ENCODE measurements around the gene ACSL6. TPM values are rescaled to one million over a fixed set of nuclear protein-coding genes. Genes with fewer than 3 reads are reported as not detected.
"Not testable (repeated sequence)": the region's sequence is repeated elsewhere in the genome, so short reads cannot be mapped to it uniquely, and the experiment has no call there.

The ACSL6 gene
- total RNA-seq, 1 experiment from 2014 or later = not detected

GRCh38 chr5:131928957-131929356, 82.5 kb downstream of the ACSL6 start:
- in situ Hi-C loops (cut with HindIII; ENCODE audit: low pct_unique_long_range_greater_than_20kb, low sequenced_read_pairs) = no loop called here
- no peak for DNase-seq (ENCODE audit: low read depth)

- DNase-seq (ENCODE audit: low read depth) = no peak
- in situ Hi-C loops (cut with HindIII; ENCODE audit: low pct_unique_long_range_greater_than_20kb, low sequenced_read_pairs) = no loop called here
Measured at GRCh38 chr5:131926168-131926567, 85.3 kb downstream of the ACSL6 start.

- in situ Hi-C loops (cut with HindIII; ENCODE audit: low pct_unique_long_range_greater_than_20kb, low sequenced_read_pairs) = no loop called here
- no peak for DNase-seq (ENCODE audit: low read depth)
Measured at GRCh38 chr5:131916481-131916880, 95.0 kb downstream of the ACSL6 start.

- in situ Hi-C loops (cut with HindIII; ENCODE audit: low pct_unique_long_range_greater_than_20kb, low sequenced_read_pairs) = no loop called here
- DNase-seq (ENCODE audit: low read depth) = no peak
Measured at GRCh38 chr5:131914472-131914871, 97.0 kb downstream of the ACSL6 start.

GRCh38 chr5:131913603-131914002, 97.9 kb downstream of the ACSL6 start:
- no peak for DNase-seq (ENCODE audit: low read depth)
- in situ Hi-C loops (cut with HindIII; ENCODE audit: low pct_unique_long_range_greater_than_20kb, low sequenced_read_pairs) = no loop called here

GRCh38 chr5:131906668-131907067, 104.8 kb downstream of the ACSL6 start:
- no peak for DNase-seq (ENCODE audit: low read depth)
- in situ Hi-C loops (cut with HindIII; ENCODE audit: low pct_unique_long_range_greater_than_20kb, low sequenced_read_pairs) = no loop called here

- DNase-seq (ENCODE audit: low read depth); in situ Hi-C loops (cut with HindIII; ENCODE audit: low pct_unique_long_range_greater_than_20kb, low sequenced_read_pairs): not testable (repeated sequence)
Measured at GRCh38 chr5:131902266-131902665, 109.2 kb downstream of the ACSL6 start.

Other genes starting within 250 kb of the ACSL6 start
- 12.6 and 16.0 TPM in 2 replicates for gene FNIP1, start 214.6 kb downstream of the ACSL6 start, total RNA-seq (2014; rRNA removed; shearing (Covaris generic); ENCODE audit: low replicate concordance)
- gene MEIKIN, start 66.0 kb downstream of the ACSL6 start, total RNA-seq (2014; rRNA removed; shearing (Covaris generic); ENCODE audit: low replicate concordance) = not detected in 2 replicates
- not detected in 2 replicates for gene IL3, start 49.0 kb upstream of the ACSL6 start, total RNA-seq (2014; rRNA removed; shearing (Covaris generic); ENCODE audit: low replicate concordance)
- not detected in 2 replicates for gene CSF2, start 62.1 kb upstream of the ACSL6 start, total RNA-seq (2014; rRNA removed; shearing (Covaris generic); ENCODE audit: low replicate concordance)
- 64.2 and 71.1 TPM in 2 replicates for gene P4HA2, start 216.2 kb upstream of the ACSL6 start, total RNA-seq (2014; rRNA removed; shearing (Covaris generic); ENCODE audit: low replicate concordance)
- gene PDLIM4, start 246.0 kb upstream of the ACSL6 start, total RNA-seq (2014; rRNA removed; shearing (Covaris generic); ENCODE audit: low replicate concordance) = 1.4 TPM in 1 of 2 replicates, not detected in the other